ENCODE results near the gene ELAC2. TPM values are rescaled to one million over a fixed set of nuclear protein-coding genes. Genes with fewer than 3 reads are reported as not detected.

The ELAC2 gene
- total and polyA plus RNA-seq, 2 of the 8 experiments (the other 6 are each of a cell fraction or from before 2014, with no cell fraction given): 91.6 to 127 TPM

- TF ChIP-seq BCL11A (IDR thresholded peaks at IDR 0.05; ENCODE audit: low read depth in 2 of 2, low read length in 2 of 2) (no peak), POLR2A (IDR thresholded peaks at IDR 0.05; ENCODE audit: control extremely low read depth in 1 of 2, low read depth in 2 of 2, low read length in 2 of 2) (no peak), CREB1 (IDR thresholded peaks at IDR 0.05) (no peak), SRF (IDR thresholded peaks at IDR 0.05; ENCODE audit: low read depth, low read length) (no peak), POU5F1 (IDR thresholded peaks at IDR 0.05; ENCODE audit: low read depth, low read length) (no peak), CTCF (IDR thresholded peaks at IDR 0.05; ENCODE audit: control extremely low read depth in 1 of 3, insufficient read depth in 1 of 3, low read depth in 1 of 3, low read length in 3 of 3) (no peak), SP2 (IDR thresholded peaks at IDR 0.05; ENCODE audit: low read length) (no peak)
Observed at GRCh38 chr17:12979826-12980500, 37.9 kb downstream of the ELAC2 start (continued).

Measured in H1 (cell line).